Neutrophil (primary cell): ENCODE results near the gene AGAP1.

Experiments used
- H3K27ac ChIP-seq: fragments of 200-600 bp; sonication (generic); 2 replicates; pipeline ENCODE4 v1.5.1; 2016; ENCODE audit warnings: mild to moderate bottlenecking, moderate library complexity
- H3K27me3 ChIP-seq: fragments of 200-600 bp; sonication (generic); 2 replicates; pipeline ENCODE4 v1.6.0; 2016; ENCODE audit warnings: mild to moderate bottlenecking
- H3K36me3 ChIP-seq: fragments of 200-600 bp; sonication (generic); 2 replicates; pipeline ENCODE4 v1.5.1; 2017
- H3K4me1 ChIP-seq, 2 experiments: fragments of 200-600 bp in 1 of 2; sonication (generic) in 1 of 2; 1 replicate in 1 of 2; 2 replicates in 1 of 2; pipeline versions ENCODE4 v1.5.1 to v1.6.1; 2013 to 2016; ENCODE audit warnings: low read depth in 1 of 2, low read length in 1 of 2, mild to moderate bottlenecking in 1 of 2, moderate library complexity in 1 of 2; ENCODE audit not compliant: control insufficient read depth in 1 of 2, insufficient read depth in 1 of 2
- H3K4me3 ChIP-seq, 2 experiments: fragments of 200-600 bp in 1 of 2; sonication (generic) in 1 of 2; 1 replicate in 1 of 2; 2 replicates in 1 of 2; pipeline ENCODE4 v1.5.1; 2013 to 2016; ENCODE audit warnings: low read depth in 1 of 2, low read length in 1 of 2, mild to moderate bottlenecking in 1 of 2, moderate library complexity in 1 of 2
- H3K9me3 ChIP-seq: fragments of 200-600 bp; sonication (generic); 2 replicates; pipeline ENCODE4 v1.5.1; 2016
- TF ChIP-seq, protein P1 (sequence below): fragments of 200-600 bp; sonication (generic); IDR thresholded peaks from 2 replicates; pipeline ENCODE4 v1.5.1; 2016; ENCODE audit warnings: antibody characterized with exemption

The AGAP1 gene

GRCh38 chr2:235981631-235982030 is 487.8 kb downstream of the AGAP1 start:
- H3K36me3 ChIP-seq = no peaks in the 10 kb centered on the region
- H3K4me3 ChIP-seq = no peak overlapping the region
- no peaks in the 10 kb centered on the region for H3K4me1 ChIP-seq
- no peaks in the 10 kb centered on the region for H3K9me3 ChIP-seq
- peaks cover 11% of the 10 kb centered on the region for H3K27me3 ChIP-seq
- H3K27ac ChIP-seq = no peak overlapping the region
- TF ChIP-seq, protein P1, sequence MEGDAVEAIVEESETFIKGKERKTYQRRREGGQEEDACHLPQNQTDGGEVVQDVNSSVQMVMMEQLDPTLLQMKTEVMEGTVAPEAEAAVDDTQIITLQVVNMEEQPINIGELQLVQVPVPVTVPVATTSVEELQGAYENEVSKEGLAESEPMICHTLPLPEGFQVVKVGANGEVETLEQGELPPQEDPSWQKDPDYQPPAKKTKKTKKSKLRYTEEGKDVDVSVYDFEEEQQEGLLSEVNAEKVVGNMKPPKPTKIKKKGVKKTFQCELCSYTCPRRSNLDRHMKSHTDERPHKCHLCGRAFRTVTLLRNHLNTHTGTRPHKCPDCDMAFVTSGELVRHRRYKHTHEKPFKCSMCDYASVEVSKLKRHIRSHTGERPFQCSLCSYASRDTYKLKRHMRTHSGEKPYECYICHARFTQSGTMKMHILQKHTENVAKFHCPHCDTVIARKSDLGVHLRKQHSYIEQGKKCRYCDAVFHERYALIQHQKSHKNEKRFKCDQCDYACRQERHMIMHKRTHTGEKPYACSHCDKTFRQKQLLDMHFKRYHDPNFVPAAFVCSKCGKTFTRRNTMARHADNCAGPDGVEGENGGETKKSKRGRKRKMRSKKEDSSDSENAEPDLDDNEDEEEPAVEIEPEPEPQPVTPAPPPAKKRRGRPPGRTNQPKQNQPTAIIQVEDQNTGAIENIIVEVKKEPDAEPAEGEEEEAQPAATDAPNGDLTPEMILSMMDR = no peak

GRCh38 chr2:235983016-235983415 is 489.2 kb downstream of the AGAP1 start:
- no peaks in the 10 kb centered on the region for H3K4me1 ChIP-seq
- no peak overlapping the region for H3K27ac ChIP-seq
- H3K9me3 ChIP-seq = no peaks in the 10 kb centered on the region
- TF ChIP-seq, protein P1 = no peak
- no peak overlapping the region for H3K4me3 ChIP-seq
- H3K27me3 ChIP-seq = peaks cover 11% of the 10 kb centered on the region
- H3K36me3 ChIP-seq = no peaks in the 10 kb centered on the region

DNA sequence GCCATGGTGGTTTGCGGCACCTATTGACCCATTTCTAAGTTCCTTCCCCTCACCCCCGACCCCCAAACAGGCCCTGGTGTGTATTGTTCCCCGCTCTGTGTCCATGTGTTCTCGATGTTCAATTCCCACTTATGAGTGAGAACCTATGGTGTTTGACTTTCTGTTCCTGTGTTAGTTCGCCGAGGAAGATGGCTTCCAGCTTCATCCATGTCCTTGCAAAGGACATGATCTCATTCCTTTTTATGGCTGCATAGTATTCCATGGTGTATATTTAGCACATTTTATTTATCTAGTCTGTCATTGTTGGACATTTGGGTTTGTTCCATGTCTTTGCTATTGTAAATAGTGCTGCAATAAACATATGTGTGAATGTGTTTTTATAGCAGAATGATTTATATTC is 490.7 kb downstream of the AGAP1 start:
- no peaks in the 10 kb centered on the region for H3K9me3 ChIP-seq
- H3K4me3 ChIP-seq = no peak overlapping the region
- no peaks in the 10 kb centered on the region for H3K36me3 ChIP-seq
- no peaks in the 10 kb centered on the region for H3K4me1 ChIP-seq
- TF ChIP-seq, protein P1 = no peak
- H3K27ac ChIP-seq = no peak overlapping the region
- H3K27me3 ChIP-seq = peaks cover 11% of the 10 kb centered on the region

GRCh38 chr2:235986361-235986760 is 492.5 kb downstream of the AGAP1 start:
- Histone ChIP-seq H3K4me1 (no peaks in the 10 kb centered on the region), H3K27ac (no peak overlapping the region), H3K9me3 (no peaks in the 10 kb centered on the region), H3K4me3 (no peak overlapping the region), H3K36me3 (no peaks in the 10 kb centered on the region), H3K27me3 (peaks cover 7% of the 10 kb centered on the region)
- TF ChIP-seq, protein P1 = no peak

- no peak overlapping the region for H3K4me3 ChIP-seq
- H3K9me3 ChIP-seq = no peaks in the 10 kb centered on the region
- no peaks in the 10 kb centered on the region for H3K36me3 ChIP-seq
- TF ChIP-seq, protein P1 = no peak
- H3K27ac ChIP-seq = no peak overlapping the region
- H3K27me3 ChIP-seq = no peaks in the 10 kb centered on the region
- H3K4me1 ChIP-seq = no peaks in the 10 kb centered on the region
These were observed 494.6 kb downstream of the AGAP1 start for GRCh38 chr2:235988271-235989015.
